Measurements from ENCODE around the gene OPHN1. TPM values are rescaled to one million over a fixed set of nuclear protein-coding genes. Genes with fewer than 3 reads are reported as not detected.

Gene OPHN1
- total RNA-seq, 4 donors from 2014 or later: 4.6 to 27.7 (median 10.8) TPM

DNA sequence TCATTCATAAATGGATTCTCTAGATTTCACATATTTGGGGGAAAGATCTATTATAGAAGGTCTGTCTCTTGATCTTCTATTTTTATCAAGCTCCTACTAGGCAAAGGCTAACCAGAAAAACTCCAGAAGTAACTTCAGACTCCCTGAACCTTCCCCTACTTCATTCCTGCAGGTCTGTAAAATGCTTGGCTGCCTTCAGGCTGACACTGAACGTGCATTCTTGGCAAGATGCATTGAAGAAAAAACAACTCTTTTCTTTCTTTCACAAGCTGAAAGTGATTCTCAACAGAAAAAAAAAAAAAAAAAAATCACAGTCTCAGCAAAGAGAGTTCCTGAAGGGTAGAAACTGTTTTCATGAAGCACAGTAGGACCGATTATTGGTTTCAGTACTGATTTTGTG lies 12.7 kb downstream of the OPHN1 start:
- DNase-seq: peak in 1 of 2 donors; percentile 17
- intact Hi-C loops (cut with DNase I; ENCODE audit: low total_unique reads): no loop called here
- H3K36me3 ChIP-seq: no peaks in the 10 kb centered on the region
- peak overlapping the region in 1 of 2 donors; percentile 8 for H3K27ac ChIP-seq
- no peaks in the 10 kb centered on the region for H3K9me3 ChIP-seq
- H3K27me3 ChIP-seq: no peaks in the 10 kb centered on the region
- no peak for TF ChIP-seq POLR2A (IDR thresholded peaks at IDR 0.05)
- TF ChIP-seq, protein P1, sequence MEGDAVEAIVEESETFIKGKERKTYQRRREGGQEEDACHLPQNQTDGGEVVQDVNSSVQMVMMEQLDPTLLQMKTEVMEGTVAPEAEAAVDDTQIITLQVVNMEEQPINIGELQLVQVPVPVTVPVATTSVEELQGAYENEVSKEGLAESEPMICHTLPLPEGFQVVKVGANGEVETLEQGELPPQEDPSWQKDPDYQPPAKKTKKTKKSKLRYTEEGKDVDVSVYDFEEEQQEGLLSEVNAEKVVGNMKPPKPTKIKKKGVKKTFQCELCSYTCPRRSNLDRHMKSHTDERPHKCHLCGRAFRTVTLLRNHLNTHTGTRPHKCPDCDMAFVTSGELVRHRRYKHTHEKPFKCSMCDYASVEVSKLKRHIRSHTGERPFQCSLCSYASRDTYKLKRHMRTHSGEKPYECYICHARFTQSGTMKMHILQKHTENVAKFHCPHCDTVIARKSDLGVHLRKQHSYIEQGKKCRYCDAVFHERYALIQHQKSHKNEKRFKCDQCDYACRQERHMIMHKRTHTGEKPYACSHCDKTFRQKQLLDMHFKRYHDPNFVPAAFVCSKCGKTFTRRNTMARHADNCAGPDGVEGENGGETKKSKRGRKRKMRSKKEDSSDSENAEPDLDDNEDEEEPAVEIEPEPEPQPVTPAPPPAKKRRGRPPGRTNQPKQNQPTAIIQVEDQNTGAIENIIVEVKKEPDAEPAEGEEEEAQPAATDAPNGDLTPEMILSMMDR (IDR thresholded peaks at IDR 0.05): no peak
- H3K4me3 ChIP-seq: no peak overlapping the region
- no peaks in the 10 kb centered on the region for H3K4me1 ChIP-seq

DNA sequence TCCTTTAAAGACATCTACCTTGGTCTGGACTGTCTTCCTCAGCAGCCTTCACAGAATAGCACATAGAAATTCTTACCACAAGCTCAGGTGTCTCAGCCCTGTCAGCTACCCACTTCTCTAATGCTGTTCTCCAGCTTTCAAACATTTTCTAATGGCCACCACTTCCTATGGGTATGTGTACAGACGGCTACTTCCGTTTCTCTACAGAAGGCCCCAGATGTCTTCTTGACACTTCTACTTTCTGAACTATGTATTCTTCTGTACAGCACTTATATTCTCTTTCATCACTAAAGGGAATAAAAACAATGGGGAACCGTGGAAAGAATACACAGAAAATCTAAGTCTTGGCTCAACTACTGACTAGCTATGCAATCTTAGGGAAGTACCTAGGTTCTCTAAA lies 13.3 kb downstream of the OPHN1 start:
- H3K36me3 ChIP-seq: no peaks in the 10 kb centered on the region
- intact Hi-C loops (cut with DNase I; ENCODE audit: low total_unique reads): no loop called here
- no peak overlapping the region for H3K4me3 ChIP-seq
- TF ChIP-seq, protein P1 (IDR thresholded peaks at IDR 0.05): no peak
- no peak for DNase-seq
- no peak overlapping the region for H3K27ac ChIP-seq
- no peaks in the 10 kb centered on the region for H3K27me3 ChIP-seq
- H3K4me1 ChIP-seq: no peaks in the 10 kb centered on the region
- H3K9me3 ChIP-seq: no peaks in the 10 kb centered on the region

DNA sequence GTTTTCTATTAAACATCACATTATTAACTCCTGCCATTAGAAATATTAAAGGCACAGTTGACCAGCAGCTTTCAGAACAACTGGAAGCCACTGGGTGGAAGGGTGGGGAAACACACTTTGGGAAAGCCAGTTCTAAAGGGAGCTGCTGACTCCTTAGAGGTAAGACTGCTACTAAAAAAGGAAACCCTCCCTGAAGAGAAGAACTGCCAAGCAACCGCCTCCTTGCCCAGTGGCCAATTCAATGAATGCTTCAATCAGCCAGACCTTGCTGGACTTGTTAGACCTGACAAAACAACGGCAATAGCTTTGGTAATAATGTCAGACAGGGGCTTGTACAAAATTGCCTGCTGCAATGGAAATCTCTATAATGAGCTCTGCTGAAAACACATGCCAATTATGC lies 15.6 kb downstream of the OPHN1 start:
- Histone ChIP-seq H3K27ac (no peak overlapping the region), H3K4me3 (no peak overlapping the region), H3K27me3 (no peaks in the 10 kb centered on the region), H3K36me3 (no peaks in the 10 kb centered on the region), H3K9me3 (no peaks in the 10 kb centered on the region), H3K4me1 (no peaks in the 10 kb centered on the region)
- intact Hi-C loops (cut with DNase I; ENCODE audit: low total_unique reads): no loop called here
- no peak for DNase-seq
- TF ChIP-seq POLR2A (IDR thresholded peaks at IDR 0.05): no peak
- TF ChIP-seq, protein P1 (IDR thresholded peaks at IDR 0.05): no peak

DNA sequence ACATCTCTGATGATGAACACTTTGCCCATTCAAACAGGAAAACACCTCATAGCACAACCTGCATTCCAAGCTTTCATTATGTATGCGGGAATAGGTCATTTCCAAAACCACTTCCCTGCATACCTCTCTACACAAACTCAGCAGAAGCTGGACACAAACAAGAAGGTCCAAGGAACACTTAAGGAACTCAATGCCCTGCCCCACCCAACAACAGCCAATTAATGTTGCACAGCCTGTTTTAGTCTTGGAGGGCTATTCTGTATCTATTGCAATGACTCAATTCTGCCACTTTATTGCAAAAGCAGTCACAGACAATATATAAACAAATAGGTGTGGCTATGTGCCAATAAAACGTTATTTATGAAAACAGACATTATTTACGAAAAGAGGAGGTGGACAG lies 16.7 kb downstream of the OPHN1 start:
- H3K9me3 ChIP-seq: no peaks in the 10 kb centered on the region
- no peak overlapping the region for H3K4me3 ChIP-seq
- no peak for DNase-seq
- TF ChIP-seq, protein P1 (IDR thresholded peaks at IDR 0.05): no peak
- TF ChIP-seq POLR2A (IDR thresholded peaks at IDR 0.05): no peak
- no peaks in the 10 kb centered on the region for H3K27me3 ChIP-seq
- H3K4me1 ChIP-seq: no peaks in the 10 kb centered on the region
- intact Hi-C loops (cut with DNase I; ENCODE audit: low total_unique reads): no loop called here
- H3K27ac ChIP-seq: no peak overlapping the region
- H3K36me3 ChIP-seq: no peaks in the 10 kb centered on the region

- H3K27me3 ChIP-seq: no peaks in the 10 kb centered on the region
- no peak overlapping the region for H3K4me3 ChIP-seq
- H3K27ac ChIP-seq: no peak overlapping the region
- intact Hi-C loops (cut with DNase I; ENCODE audit: low total_unique reads): no loop called here
- no peaks in the 10 kb centered on the region for H3K4me1 ChIP-seq
- no peaks in the 10 kb centered on the region for H3K36me3 ChIP-seq
- TF ChIP-seq, protein P1 (IDR thresholded peaks at IDR 0.05): no peak
- DNase-seq: no peak
- no peaks in the 10 kb centered on the region for H3K9me3 ChIP-seq
Measured at GRCh38 chrX:68415316-68415715, 18.0 kb downstream of the OPHN1 start.
